ENCODE results near the gene CORO2A.

DNA sequence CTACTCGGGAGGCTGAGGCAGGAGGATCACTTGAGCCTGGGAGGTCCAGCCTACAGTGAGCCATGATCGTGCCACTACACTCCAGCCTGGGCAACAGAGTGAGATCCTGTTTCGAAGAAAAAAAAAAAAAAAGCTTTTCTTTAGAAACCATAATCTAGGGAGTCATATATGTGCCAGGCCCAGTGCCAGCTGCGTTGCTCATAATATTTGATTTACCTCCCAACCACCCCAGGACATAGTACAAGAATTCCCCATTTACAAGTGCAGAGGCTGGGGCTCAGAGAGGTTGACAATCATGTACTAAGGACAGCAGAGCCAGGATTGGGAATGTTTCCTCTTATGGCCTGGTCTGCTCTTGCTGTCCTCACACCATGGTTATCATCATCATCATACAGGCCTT, 48.4 kb downstream of the CORO2A start:
- TF ChIP-seq, protein P1, sequence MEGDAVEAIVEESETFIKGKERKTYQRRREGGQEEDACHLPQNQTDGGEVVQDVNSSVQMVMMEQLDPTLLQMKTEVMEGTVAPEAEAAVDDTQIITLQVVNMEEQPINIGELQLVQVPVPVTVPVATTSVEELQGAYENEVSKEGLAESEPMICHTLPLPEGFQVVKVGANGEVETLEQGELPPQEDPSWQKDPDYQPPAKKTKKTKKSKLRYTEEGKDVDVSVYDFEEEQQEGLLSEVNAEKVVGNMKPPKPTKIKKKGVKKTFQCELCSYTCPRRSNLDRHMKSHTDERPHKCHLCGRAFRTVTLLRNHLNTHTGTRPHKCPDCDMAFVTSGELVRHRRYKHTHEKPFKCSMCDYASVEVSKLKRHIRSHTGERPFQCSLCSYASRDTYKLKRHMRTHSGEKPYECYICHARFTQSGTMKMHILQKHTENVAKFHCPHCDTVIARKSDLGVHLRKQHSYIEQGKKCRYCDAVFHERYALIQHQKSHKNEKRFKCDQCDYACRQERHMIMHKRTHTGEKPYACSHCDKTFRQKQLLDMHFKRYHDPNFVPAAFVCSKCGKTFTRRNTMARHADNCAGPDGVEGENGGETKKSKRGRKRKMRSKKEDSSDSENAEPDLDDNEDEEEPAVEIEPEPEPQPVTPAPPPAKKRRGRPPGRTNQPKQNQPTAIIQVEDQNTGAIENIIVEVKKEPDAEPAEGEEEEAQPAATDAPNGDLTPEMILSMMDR (conservative IDR thresholded peaks at IDR 0.05), result no peak
- no peak for TF ChIP-seq ZFX (IDR thresholded peaks at IDR 0.05)
